SK-N-SH treated with all-trans-retinoic acid at 6 μM for 48 hours (cell line): ENCODE measurements around the gene TMEM62.

Experiments
- PATZ1 ChIP-seq: fragments of 250-450 bp; sonication (Bioruptor Pico); IDR thresholded peaks from 2 replicates; pipeline ENCODE4 v1.8.0; 2020; ENCODE audit warnings: mild to moderate bottlenecking, moderate library complexity, borderline replicate concordance
- TCF4 ChIP-seq: fragments of 250-450 bp; sonication (Bioruptor Pico); IDR thresholded peaks from 2 replicates; pipeline ENCODE4 v1.8.0; 2021; ENCODE audit warnings: mild to moderate bottlenecking, moderate library complexity, borderline replicate concordance

GRCh38 chr15:43184407-43185124, 51.2 kb downstream of the TMEM62 start:
- no peak for TF ChIP-seq PATZ1 (CRISPR knock-in tag)
- TF ChIP-seq TCF4, result no peak
